HepG2 (cell line): ENCODE measurements around the gene SNAPC4. TPM values are rescaled to one million over a fixed set of nuclear protein-coding genes. Genes with fewer than 3 reads are reported as not detected.
A peak's percentile ranks its signal among the peaks of the same experiment; 100 is the strongest.

Experiments
- AGO2 ChIP-seq: fragments of 200-400 bp; formaldehyde crosslinking; optimal IDR thresholded peaks from 2 replicates; pipeline ENCODE3; 2017; ENCODE audit warnings: mild to moderate bottlenecking, low read depth, low read length, moderate library complexity
- AKAP8 ChIP-seq: sonication (generic); formaldehyde crosslinking; IDR thresholded peaks from 2 replicates; pipeline ENCODE4 v1.5.1; 2020; ENCODE audit warnings: mild to moderate bottlenecking, missing genetic modification reagents
- ETV6 ChIP-seq: sonication (generic); formaldehyde crosslinking; conservative IDR thresholded peaks from 2 replicates; pipeline ENCODE4 v1.4.0; 2020; ENCODE audit warnings: missing genetic modification reagents
- EZH2 ChIP-seq: conservative IDR thresholded peaks from 2 replicates; pipeline ENCODE4 v1.6.1; 2012; ENCODE audit warnings: mild to moderate bottlenecking, low read depth, low read length, moderate library complexity
- GATAD2A ChIP-seq: IDR thresholded peaks from 2 replicates; pipeline ENCODE4 v1.6.1; 2016
- HNF1A ChIP-seq, 2 experiments: sonication (generic) in 1 of 2; formaldehyde crosslinking in 1 of 2; IDR thresholded peaks; 2 replicates each; pipeline versions ENCODE4 v1.4.0 to v1.6.1; 2016 to 2020; ENCODE audit warnings: borderline replicate concordance in 1 of 2, low read depth in 1 of 2, mild to moderate bottlenecking in 1 of 2, missing genetic modification reagents in 1 of 2
- HOXA3 ChIP-seq: sonication (generic); formaldehyde crosslinking; IDR thresholded peaks from 2 replicates; pipeline ENCODE4 v1.5.0; 2020; ENCODE audit warnings: missing genetic modification reagents
- HOXD1 ChIP-seq: sonication (generic); formaldehyde crosslinking; IDR thresholded peaks from 2 replicates; pipeline ENCODE4 v1.5.0; 2020; ENCODE audit warnings: missing genetic modification reagents
- KLF13 ChIP-seq: sonication (generic); formaldehyde crosslinking; IDR thresholded peaks from 2 replicates; pipeline ENCODE4 v1.4.0; 2020; ENCODE audit warnings: mild to moderate bottlenecking, missing genetic modification reagents
- KMT2B ChIP-seq: IDR thresholded peaks from 2 replicates; pipeline ENCODE4 v1.6.1; 2016; ENCODE audit warnings: missing genetic modification reagents, missing compliant biosample characterization
- MEIS1 ChIP-seq: sonication (generic); formaldehyde crosslinking; IDR thresholded peaks from 2 replicates; pipeline ENCODE4 v1.9.0; 2021; ENCODE audit warnings: mild to moderate bottlenecking, missing genetic modification reagents, moderate library complexity, borderline replicate concordance
- SKIL ChIP-seq: sonication (generic); formaldehyde crosslinking; IDR thresholded peaks from 2 replicates; pipeline ENCODE4 v1.8.0; 2022; ENCODE audit warnings: missing genetic modification reagents, mild to moderate bottlenecking, moderate library complexity, borderline replicate concordance
- SP1 ChIP-seq, 2 experiments: fragments of 450-650 bp in 1 of 2; sonication (generic) in 1 of 2; formaldehyde crosslinking in 1 of 2; IDR thresholded peaks; 2 replicates each; pipeline versions ENCODE4 v1.4.0 to v1.6.1; 2016 to 2020; ENCODE audit warnings: missing genetic modification reagents in 1 of 2
- ZFP62 ChIP-seq: sonication (generic); formaldehyde crosslinking; IDR thresholded peaks from 2 replicates; pipeline ENCODE4 v1.4.0; 2020; ENCODE audit warnings: missing genetic modification reagents
- ZNF260 ChIP-seq: sonication (generic); formaldehyde crosslinking; IDR thresholded peaks from 2 replicates; pipeline ENCODE4 v1.4.0; 2020; ENCODE audit warnings: missing genetic modification reagents, low read depth, mild to moderate bottlenecking, borderline replicate concordance
- ZNF552 ChIP-seq: sonication (generic); formaldehyde crosslinking; IDR thresholded peaks from 2 replicates; pipeline ENCODE4 v1.9.0; 2022; ENCODE audit warnings: missing genetic modification reagents, mild to moderate bottlenecking, borderline replicate concordance
- ZNF567 ChIP-seq: sonication (generic); formaldehyde crosslinking; IDR thresholded peaks from 2 replicates; pipeline ENCODE4 v1.8.1; 2023; ENCODE audit warnings: mild to moderate bottlenecking, missing genetic modification reagents, borderline replicate concordance
- ZNF616 ChIP-seq: sonication (generic); formaldehyde crosslinking; IDR thresholded peaks from 2 replicates; pipeline ENCODE4 v1.5.0; 2020; ENCODE audit warnings: low read depth, mild to moderate bottlenecking, missing genetic modification reagents
- ZNF710 ChIP-seq: sonication (generic); formaldehyde crosslinking; IDR thresholded peaks from 2 replicates; pipeline ENCODE4 v1.5.0; 2020; ENCODE audit warnings: mild to moderate bottlenecking, missing genetic modification reagents, borderline replicate concordance
- polyA plus RNA-seq, 8 experiments: library from polyadenylated mRNA; depleted of rRNA in 3 of 8; stranded (reverse) in 7 of 8; unstranded in 1 of 8; fragments of >200 nt; fragmentation: Illumina TruSeq in 4 of 8; extraction: Trizol in 4 of 8; gene quantifications; 2 replicates each; pipeline versions ENCODE4 v1.2.1 to v1.2.3, GENCODE V29; 2011 to 2016; ENCODE audit warnings: low read depth in 4 of 8, missing spikeins in 1 of 8, mixed read lengths in 1 of 8; ENCODE audit not compliant: insufficient read depth in 1 of 8
- total RNA-seq, 5 experiments: library from RNA; depleted of rRNA; stranded (reverse); fragments of >200 nt; fragmentation: Illumina TruSeq; extraction: Trizol; gene quantifications; 2 replicates each; pipeline ENCODE4 v1.2.3, GENCODE V29; 2016; ENCODE audit warnings: low read depth in 1 of 5
- TF ChIP-seq, protein P1 (sequence below): sonication (generic); formaldehyde crosslinking; IDR thresholded peaks from 2 replicates; pipeline ENCODE4 v1.4.0; 2020; ENCODE audit warnings: missing genetic modification reagents

SNAPC4 gene
- total and polyA plus RNA-seq, 2 of the 13 experiments (the other 11 are each of a cell fraction or from before 2014, with no cell fraction given), result 2.0 to 6.0 TPM

GRCh38 chr9:136354592-136355085 is 45.3 kb downstream of the SNAPC4 start (continued):
- TF ChIP-seq HNF1A (IDR thresholded peaks at IDR 0.05; ENCODE audit: low read depth), result no peak
- no peak for TF ChIP-seq HNF1A (CRISPR knock-in tag; IDR thresholded peaks at IDR 0.05; ENCODE audit: borderline replicate concordance)
- TF ChIP-seq SKIL (CRISPR knock-in tag), result no peak
- TF ChIP-seq ZNF616 (CRISPR knock-in tag), result no peak
- no peak for TF ChIP-seq KLF13 (CRISPR knock-in tag)
- no peak for TF ChIP-seq ZNF552 (CRISPR knock-in tag)
- TF ChIP-seq ZNF567 (CRISPR knock-in tag), result no peak
- TF ChIP-seq SP1 (IDR thresholded peaks at IDR 0.05), result no peak
- 0 out of 2 replicates have a peak, but pooled peaks have one; percentile 31 for TF ChIP-seq SP1 (CRISPR knock-in tag; IDR thresholded peaks at IDR 0.05)
- TF ChIP-seq ZNF710 (CRISPR knock-in tag), result no peak
- TF ChIP-seq KMT2B, result no peak
- TF ChIP-seq AKAP8 (CRISPR knock-in tag), result no peak
- TF ChIP-seq HOXA3 (CRISPR knock-in tag), result no peak
- peak; percentile 46 for TF ChIP-seq AGO2
- no peak for TF ChIP-seq HOXD1 (CRISPR knock-in tag)
- no peak for TF ChIP-seq ZFP62
- TF ChIP-seq GATAD2A, result no peak
- TF ChIP-seq ZNF260, result no peak
- TF ChIP-seq EZH2, result no peak
- TF ChIP-seq, protein P1, sequence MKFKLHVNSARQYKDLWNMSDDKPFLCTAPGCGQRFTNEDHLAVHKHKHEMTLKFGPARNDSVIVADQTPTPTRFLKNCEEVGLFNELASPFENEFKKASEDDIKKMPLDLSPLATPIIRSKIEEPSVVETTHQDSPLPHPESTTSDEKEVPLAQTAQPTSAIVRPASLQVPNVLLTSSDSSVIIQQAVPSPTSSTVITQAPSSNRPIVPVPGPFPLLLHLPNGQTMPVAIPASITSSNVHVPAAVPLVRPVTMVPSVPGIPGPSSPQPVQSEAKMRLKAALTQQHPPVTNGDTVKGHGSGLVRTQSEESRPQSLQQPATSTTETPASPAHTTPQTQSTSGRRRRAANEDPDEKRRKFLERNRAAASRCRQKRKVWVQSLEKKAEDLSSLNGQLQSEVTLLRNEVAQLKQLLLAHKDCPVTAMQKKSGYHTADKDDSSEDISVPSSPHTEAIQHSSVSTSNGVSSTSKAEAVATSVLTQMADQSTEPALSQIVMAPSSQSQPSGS (CRISPR knock-in tag), result no peak
- no peak for TF ChIP-seq MEIS1 (CRISPR knock-in tag)
- TF ChIP-seq ETV6 (CRISPR knock-in tag), result no peak
